HG02885 (cell line): ENCODE measurements around the gene DKK3.

Source experiments
- ATAC-seq: cut with Tn5 transposase; IDR thresholded peaks from one replicate; pipeline ENCODE4 v1.9.1; 2021; ENCODE audit warnings: mild to moderate bottlenecking; ENCODE audit not compliant: unreplicated experiment, poor library complexity

The DKK3 gene

GRCh38 chr11:12006552-12007229 is 1.7 kb downstream of the DKK3 start:
- ATAC-seq: no peak

- no peak for ATAC-seq
These were observed 3.0 kb downstream of the DKK3 start for GRCh38 chr11:12005476-12005875.

- ATAC-seq: no peak
These were observed 3.4 kb downstream of the DKK3 start for GRCh38 chr11:12005061-12005460.

GRCh38 chr11:12003815-12004214 is 4.6 kb downstream of the DKK3 start:
- no peak for ATAC-seq

- no peak for ATAC-seq
These were observed 5.1 kb downstream of the DKK3 start for GRCh38 chr11:12003336-12003735.

- no peak for ATAC-seq
These were observed 7.2 kb downstream of the DKK3 start for GRCh38 chr11:12001186-12001585.

GRCh38 chr11:11998091-11998781 is 10.2 kb downstream of the DKK3 start:
- no peak for ATAC-seq

- no peak for ATAC-seq
These were observed 11.4 kb downstream of the DKK3 start for GRCh38 chr11:11997049-11997322.

- no peak for ATAC-seq
These were observed 11.9 kb downstream of the DKK3 start for GRCh38 chr11:11996321-11997048.

- no peak for ATAC-seq
These were observed 12.8 kb downstream of the DKK3 start for GRCh38 chr11:11995601-11996000.

GRCh38 chr11:11993839-11994238 is 14.6 kb downstream of the DKK3 start:
- no peak for ATAC-seq

GRCh38 chr11:11992257-11993212 is 15.9 kb downstream of the DKK3 start:
- no peak for ATAC-seq

- ATAC-seq: no peak
These were observed 18.4 kb downstream of the DKK3 start for GRCh38 chr11:11989774-11990744.

- ATAC-seq: no peak
These were observed 19.7 kb downstream of the DKK3 start for GRCh38 chr11:11988681-11989261.

- ATAC-seq: no peak
These were observed 20.3 kb downstream of the DKK3 start for GRCh38 chr11:11988099-11988651.

GRCh38 chr11:11987503-11988022 is 20.9 kb downstream of the DKK3 start:
- no peak for ATAC-seq

- no peak for ATAC-seq
These were observed 22.2 kb downstream of the DKK3 start for GRCh38 chr11:11985954-11986949.
